OCI-LY7 (cell line): ENCODE data around the gene TSSK3. TPM values are rescaled to one million over a fixed set of nuclear protein-coding genes. Genes with fewer than 3 reads are reported as not detected.

Source experiments
- BruUV-seq: library from RNA; stranded (reverse); fragments of 400-500 nt; replicated peaks from 2 replicates; lab custom pipeline; 2021; lab: Mats Ljungman, UMichigan
- CTCF ChIA-PET: fragments of 300-600 bp; sonication (Branson Sonifier 250); formaldehyde crosslinking; loops from one replicate; lab custom pipeline; 2022; ENCODE audit warnings: antibody characterized with exemption; ENCODE audit not compliant: unreplicated experiment; lab: Charles Lee
- POLR2A ChIA-PET: fragments of 300-600 bp; sonication (Branson Sonifier 250); formaldehyde crosslinking; loops from one replicate; lab custom pipeline; 2022; ENCODE audit warnings: antibody characterized with exemption; lab: Charles Lee
- DNase-seq: peaks from one replicate; pipeline ENCODE4 v3.0.0-alpha.2; 2015; ENCODE audit warnings: low spot score
- H2AFZ ChIP-seq: fragments of 200-600 bp; sonication (generic), shearing (Covaris generic); 2 replicates; pipeline ENCODE4 v1.6.1; 2014; ENCODE audit warnings: mild to moderate bottlenecking, antibody characterized with exemption, low read length, moderate library complexity
- H3K27ac ChIP-seq: fragments of 200-600 bp; sonication (generic); 2 replicates; pipeline ENCODE4 v1.5.1; 2014; ENCODE audit warnings: mixed run types, low read depth, mild to moderate bottlenecking, moderate library complexity, low read length, inconsistent platforms; ENCODE audit not compliant: poor library complexity, severe bottlenecking
- H3K36me3 ChIP-seq: fragments of 200-600 bp; sonication (generic); 2 replicates; pipeline ENCODE4 v1.6.1; 2014; ENCODE audit warnings: mild to moderate bottlenecking, antibody characterized with exemption, low read length, moderate library complexity, mixed read lengths; ENCODE audit not compliant: insufficient read depth
- H3K4me1 ChIP-seq: fragments of 200-600 bp; sonication (generic); 2 replicates; pipeline ENCODE4 v1.5.1; 2014; ENCODE audit warnings: mild to moderate bottlenecking, low read length; ENCODE audit not compliant: insufficient read depth, poor library complexity, severe bottlenecking
- H3K4me2 ChIP-seq: fragments of 200-600 bp; sonication (generic); 2 replicates; pipeline ENCODE4 v1.6.1; 2014; ENCODE audit warnings: mild to moderate bottlenecking, low read length
- H3K4me3 ChIP-seq: fragments of 200-600 bp; sonication (generic); 2 replicates; pipeline ENCODE4 v1.5.1; 2014; ENCODE audit warnings: mild to moderate bottlenecking, low read depth, low read length; ENCODE audit not compliant: poor library complexity, severe bottlenecking
- H3K79me2 ChIP-seq: fragments of 200-600 bp; sonication (generic); 2 replicates; pipeline ENCODE4 v1.6.1; 2016; ENCODE audit warnings: low read depth, mild to moderate bottlenecking, low read length, moderate library complexity, mixed read lengths; ENCODE audit not compliant: insufficient read depth
- H3K9me2 ChIP-seq: fragments of 200-600 bp; sonication (generic); 2 replicates; pipeline ENCODE4 v1.6.1; 2016; ENCODE audit warnings: mild to moderate bottlenecking, low read length, mixed read lengths; ENCODE audit not compliant: insufficient read depth
- H3K9me3 ChIP-seq: fragments of 200-600 bp; sonication (generic); 2 replicates; pipeline ENCODE4 v1.6.1; 2014; ENCODE audit warnings: mild to moderate bottlenecking, mixed run types, low read length, mixed read lengths
- H4K20me1 ChIP-seq: fragments of 200-600 bp; sonication (generic); 2 replicates; pipeline ENCODE4 v1.6.1; 2014; ENCODE audit warnings: mild to moderate bottlenecking, antibody characterized with exemption, low read length, moderate library complexity, mixed read lengths; ENCODE audit not compliant: insufficient read depth
- EZH2phosphoT487 ChIP-seq: fragments of 200-600 bp; sonication (generic); IDR thresholded peaks from 2 replicates; pipeline ENCODE4 v1.6.1; 2018; ENCODE audit warnings: low read depth, borderline replicate concordance, mild to moderate bottlenecking, mixed run types, antibody characterized with exemption, low read length, moderate library complexity, mixed read lengths
- intact Hi-C: fragments of 100-400 bp; cut with micrococcal nuclease; formaldehyde crosslinking; loops from one replicate; pipeline ENCODE4 v1.10.0; 2022; ENCODE audit not compliant: unreplicated experiment
- total RNA-seq, 2 experiments: library from RNA; depleted of rRNA in 1 of 2; stranded (reverse); fragments of >200 nt in 1 of 2; shearing (Covaris generic) in 1 of 2; gene quantifications; 2 replicates each; pipeline ENCODE4 v1.2.3, GENCODE V29; 2014 to 2022
- TF ChIP-seq, protein P1 (sequence below): fragments of 200-600 bp; sonication (generic); conservative IDR thresholded peaks from 2 replicates; pipeline ENCODE4 v1.5.1; 2014; ENCODE audit warnings: mild to moderate bottlenecking, antibody characterized with exemption, low read length, moderate library complexity, mixed read lengths

TSSK3 gene
- total RNA-seq, 2 experiments from 2014 or later, result 2.0 to 7.8 TPM

DNA sequence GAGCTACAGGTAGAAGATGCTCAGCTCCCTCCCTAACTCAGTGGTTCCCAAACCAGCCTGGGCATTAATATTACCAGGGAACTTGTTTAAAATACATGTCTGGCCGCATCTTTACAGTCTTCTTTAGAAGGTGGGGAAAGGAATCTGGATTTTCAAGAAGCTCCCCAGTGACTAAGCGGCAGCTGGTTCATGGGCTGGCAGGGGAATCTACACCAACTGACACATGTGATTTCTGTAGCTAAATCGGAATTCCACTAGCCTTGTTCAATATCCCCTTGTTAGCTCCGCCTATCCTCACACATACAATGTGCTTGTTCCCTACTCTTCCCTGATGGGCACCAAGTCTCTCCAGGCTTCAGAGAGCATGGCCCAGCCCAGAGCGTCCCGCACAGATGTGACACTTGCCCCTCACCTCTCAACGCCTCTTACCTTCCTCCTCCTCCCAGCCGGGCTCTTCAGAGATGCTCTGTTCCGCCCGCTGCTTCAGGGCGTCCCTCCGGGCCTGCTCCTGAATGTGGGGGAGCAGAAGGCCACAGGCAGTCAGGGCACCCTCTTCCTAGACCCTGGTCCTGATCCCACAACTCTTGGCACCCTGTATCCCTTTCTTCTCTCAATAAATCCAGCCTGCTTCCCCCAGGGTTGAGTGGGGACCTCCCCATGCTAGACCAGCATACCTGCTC, 15.3 kb downstream of the TSSK3 start:
- intact Hi-C loops, result no loop called here
- Histone ChIP-seq H3K9me2 (no peaks in the 10 kb centered on the region), H4K20me1 (no peaks in the 10 kb centered on the region), H3K79me2 (no peaks in the 10 kb centered on the region), H3K4me2 (no peak overlapping the region), H3K36me3 (peaks cover 81% of the 10 kb centered on the region), H3K9me3 (no peaks in the 10 kb centered on the region), H3K4me3 (no peak overlapping the region), H3K4me1 (no peaks in the 10 kb centered on the region), H2AFZ (no peak overlapping the region), H3K27ac (no peak overlapping the region)
- BruUV-seq, result no TSS peak
- DNase-seq, result no peak
- ChIA-PET CTCF (no interaction called here), POLR2A (no interaction called here)
- TF ChIP-seq EZH2phosphoT487, result no peak
- TF ChIP-seq, protein P1, sequence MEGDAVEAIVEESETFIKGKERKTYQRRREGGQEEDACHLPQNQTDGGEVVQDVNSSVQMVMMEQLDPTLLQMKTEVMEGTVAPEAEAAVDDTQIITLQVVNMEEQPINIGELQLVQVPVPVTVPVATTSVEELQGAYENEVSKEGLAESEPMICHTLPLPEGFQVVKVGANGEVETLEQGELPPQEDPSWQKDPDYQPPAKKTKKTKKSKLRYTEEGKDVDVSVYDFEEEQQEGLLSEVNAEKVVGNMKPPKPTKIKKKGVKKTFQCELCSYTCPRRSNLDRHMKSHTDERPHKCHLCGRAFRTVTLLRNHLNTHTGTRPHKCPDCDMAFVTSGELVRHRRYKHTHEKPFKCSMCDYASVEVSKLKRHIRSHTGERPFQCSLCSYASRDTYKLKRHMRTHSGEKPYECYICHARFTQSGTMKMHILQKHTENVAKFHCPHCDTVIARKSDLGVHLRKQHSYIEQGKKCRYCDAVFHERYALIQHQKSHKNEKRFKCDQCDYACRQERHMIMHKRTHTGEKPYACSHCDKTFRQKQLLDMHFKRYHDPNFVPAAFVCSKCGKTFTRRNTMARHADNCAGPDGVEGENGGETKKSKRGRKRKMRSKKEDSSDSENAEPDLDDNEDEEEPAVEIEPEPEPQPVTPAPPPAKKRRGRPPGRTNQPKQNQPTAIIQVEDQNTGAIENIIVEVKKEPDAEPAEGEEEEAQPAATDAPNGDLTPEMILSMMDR, result no peak

GRCh38 chr1:32380057-32380456, 17.7 kb downstream of the TSSK3 start:
- intact Hi-C loops, result no loop called here
- Histone ChIP-seq H3K4me3 (no peak overlapping the region), H3K36me3 (peaks cover 84% of the 10 kb centered on the region), H3K27ac (no peak overlapping the region), H3K9me3 (no peaks in the 10 kb centered on the region), H4K20me1 (no peaks in the 10 kb centered on the region), H3K79me2 (no peaks in the 10 kb centered on the region), H3K4me2 (no peak overlapping the region), H3K9me2 (no peaks in the 10 kb centered on the region), H3K4me1 (no peaks in the 10 kb centered on the region), H2AFZ (no peak overlapping the region)
- ChIA-PET POLR2A (interaction anchor here (0.6 kb wide), 2 partner anchors 9 to 10 kb away, joined by 3 read pairs; no protein-coding TSS in a partner anchor), CTCF (no interaction called here)
- no peak for DNase-seq
- no peak for TF ChIP-seq EZH2phosphoT487
- BruUV-seq, result no TSS peak

DNA sequence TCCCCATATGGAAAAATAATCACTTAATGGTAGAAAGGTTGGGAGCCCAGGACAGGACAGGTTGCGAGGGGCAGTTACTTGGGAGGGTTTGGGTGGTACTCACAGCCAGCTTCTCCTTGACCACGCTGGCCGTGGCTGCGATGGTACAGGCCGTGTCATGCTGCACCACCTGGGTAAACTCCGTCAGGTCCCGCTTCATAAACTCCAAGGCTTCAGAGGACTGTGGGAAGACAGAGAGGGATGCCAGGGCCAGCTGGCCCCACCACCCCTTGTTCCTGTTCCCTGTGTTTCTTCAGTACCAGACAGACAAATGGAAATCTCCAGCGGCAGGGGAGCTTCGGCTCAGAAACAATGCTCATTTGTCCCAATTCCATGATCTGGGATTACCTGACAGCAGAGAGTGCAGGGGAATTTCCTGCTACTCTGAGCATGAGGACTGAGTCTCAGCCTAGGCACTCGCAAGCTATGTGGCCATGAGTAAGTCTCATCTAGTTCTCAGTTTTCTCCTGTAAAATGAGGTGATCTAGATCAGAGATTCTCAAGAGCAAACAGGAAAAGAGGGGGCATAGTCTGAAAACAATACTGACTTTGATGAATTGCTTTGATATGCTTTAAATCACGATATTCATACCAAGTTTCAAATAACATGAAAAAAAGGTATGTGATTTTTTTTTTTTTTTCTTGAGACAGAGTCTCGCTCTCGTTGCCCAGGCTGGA, 24.5 kb downstream of the TSSK3 start:
- Histone ChIP-seq H3K4me2 (no peak overlapping the region), H3K79me2 (no peaks in the 10 kb centered on the region), H3K4me3 (no peak overlapping the region), H3K4me1 (no peaks in the 10 kb centered on the region), H3K9me2 (no peaks in the 10 kb centered on the region), H3K27ac (no peak overlapping the region), H4K20me1 (no peaks in the 10 kb centered on the region), H3K36me3 (peaks cover 59% of the 10 kb centered on the region), H2AFZ (no peak overlapping the region), H3K9me3 (no peaks in the 10 kb centered on the region)
- intact Hi-C loops, result no loop called here
- no peak for TF ChIP-seq EZH2phosphoT487
- TF ChIP-seq, protein P1, result no peak
- ChIA-PET CTCF (no interaction called here), POLR2A (interaction anchor here (0.7 to 0.8 kb wide), 3 partner anchors 21 to 84 kb away, joined by 3 to 4 read pairs (median 3); no protein-coding TSS in a partner anchor)
- no peak for DNase-seq
- BruUV-seq, result no TSS peak
